ENCODE results near the gene SURF4.

Gene SURF4

DNA sequence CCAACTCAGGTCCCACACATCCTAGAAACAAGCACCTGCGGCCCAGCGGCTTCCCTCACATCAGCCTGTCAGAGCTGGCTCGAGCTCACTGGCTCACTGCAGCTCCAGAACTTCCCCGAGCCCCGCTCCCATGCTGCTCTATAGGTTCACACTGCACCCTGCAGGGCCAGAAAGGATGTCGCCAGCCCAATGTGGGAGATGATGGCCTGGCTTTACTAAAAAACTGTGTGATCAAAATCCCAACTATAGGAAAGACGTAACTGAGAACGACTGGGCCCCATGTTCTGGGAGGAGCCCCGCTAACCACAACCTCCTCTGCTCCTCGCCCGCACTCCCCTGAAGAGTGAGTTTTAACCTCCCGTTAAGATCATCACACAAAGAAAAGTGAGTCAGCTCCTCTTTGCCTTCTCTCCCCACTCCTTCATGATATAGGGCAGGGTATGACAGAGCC lies 4.6 kb downstream of the SURF4 start:
- DNase-seq (ENCODE audit: extremely low read depth, low read depth): no peak
- TF ChIP-seq, protein P1, sequence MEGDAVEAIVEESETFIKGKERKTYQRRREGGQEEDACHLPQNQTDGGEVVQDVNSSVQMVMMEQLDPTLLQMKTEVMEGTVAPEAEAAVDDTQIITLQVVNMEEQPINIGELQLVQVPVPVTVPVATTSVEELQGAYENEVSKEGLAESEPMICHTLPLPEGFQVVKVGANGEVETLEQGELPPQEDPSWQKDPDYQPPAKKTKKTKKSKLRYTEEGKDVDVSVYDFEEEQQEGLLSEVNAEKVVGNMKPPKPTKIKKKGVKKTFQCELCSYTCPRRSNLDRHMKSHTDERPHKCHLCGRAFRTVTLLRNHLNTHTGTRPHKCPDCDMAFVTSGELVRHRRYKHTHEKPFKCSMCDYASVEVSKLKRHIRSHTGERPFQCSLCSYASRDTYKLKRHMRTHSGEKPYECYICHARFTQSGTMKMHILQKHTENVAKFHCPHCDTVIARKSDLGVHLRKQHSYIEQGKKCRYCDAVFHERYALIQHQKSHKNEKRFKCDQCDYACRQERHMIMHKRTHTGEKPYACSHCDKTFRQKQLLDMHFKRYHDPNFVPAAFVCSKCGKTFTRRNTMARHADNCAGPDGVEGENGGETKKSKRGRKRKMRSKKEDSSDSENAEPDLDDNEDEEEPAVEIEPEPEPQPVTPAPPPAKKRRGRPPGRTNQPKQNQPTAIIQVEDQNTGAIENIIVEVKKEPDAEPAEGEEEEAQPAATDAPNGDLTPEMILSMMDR (IDR thresholded peaks at IDR 0.05; ENCODE audit: low read depth, low read length): no peak

- no peak for DNase-seq (ENCODE audit: extremely low read depth, low read depth)
- TF ChIP-seq, protein P1 (IDR thresholded peaks at IDR 0.05; ENCODE audit: low read depth, low read length): no peak
Observed at GRCh38 chr9:133370685-133371084, 5.2 kb downstream of the SURF4 start.

DNA sequence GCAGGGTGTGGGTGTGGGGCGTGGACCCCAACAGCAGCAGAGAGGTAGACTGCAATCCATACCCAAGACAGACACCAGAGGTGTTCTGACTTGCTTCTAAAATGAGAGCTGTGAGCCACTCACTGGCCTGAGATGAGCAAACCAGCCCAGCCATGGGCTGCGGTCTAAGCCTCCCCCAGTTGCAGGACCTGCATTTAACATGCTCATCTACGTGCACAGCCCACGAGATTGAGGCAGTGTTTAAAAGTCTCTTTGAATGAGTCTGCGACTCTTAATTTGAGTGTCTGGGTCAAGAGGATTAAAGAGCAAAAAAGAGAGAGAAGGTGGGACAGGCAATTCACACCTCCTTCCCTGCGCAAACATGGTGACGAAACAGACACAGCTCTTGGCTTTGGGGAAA lies 5.9 kb downstream of the SURF4 start:
- TF ChIP-seq, protein P1 (IDR thresholded peaks at IDR 0.05; ENCODE audit: low read depth, low read length): no peak
- DNase-seq (ENCODE audit: extremely low read depth, low read depth): no peak

GRCh38 chr9:133369422-133369821 lies 6.4 kb downstream of the SURF4 start:
- TF ChIP-seq, protein P1 (IDR thresholded peaks at IDR 0.05; ENCODE audit: low read depth, low read length): no peak
- no peak for DNase-seq (ENCODE audit: extremely low read depth, low read depth)

- TF ChIP-seq, protein P1 (IDR thresholded peaks at IDR 0.05; ENCODE audit: low read depth, low read length): no peak
- no peak for DNase-seq (ENCODE audit: extremely low read depth, low read depth)
Observed at GRCh38 chr9:133368249-133368881, 7.5 kb downstream of the SURF4 start.

- TF ChIP-seq, protein P1 (IDR thresholded peaks at IDR 0.05; ENCODE audit: low read depth, low read length): no peak
- no peak for DNase-seq (ENCODE audit: extremely low read depth, low read depth)
Observed at GRCh38 chr9:133367778-133368177, 8.1 kb downstream of the SURF4 start.

GRCh38 chr9:133367221-133367620 lies 8.6 kb downstream of the SURF4 start:
- TF ChIP-seq, protein P1 (IDR thresholded peaks at IDR 0.05; ENCODE audit: low read depth, low read length): no peak
- DNase-seq (ENCODE audit: extremely low read depth, low read depth): no peak

Measured in AG09319 (cell line).